Hematopoietic multipotent progenitor cell treated with erythropoietin and hydrocortisone succinate and interleukin-3 and kit ligand, for 17 days (in vitro differentiated cells): ENCODE measurements around the gene LITAFD.
"Not testable (repeated sequence)": the region's sequence is repeated elsewhere in the genome, so short reads cannot be mapped to it uniquely, and the experiment has no call there.

ENCODE experiments used
- DNase-seq: peaks from one replicate; pipeline ENCODE4 v3.0.0-alpha.2; 2015; ENCODE audit warnings: low spot score

LITAFD gene

GRCh38 chr16:8894736-8895334 is 12.7 kb downstream of the LITAFD start:
- no peak for DNase-seq

- no peak for DNase-seq
These were observed 16.6 kb downstream of the LITAFD start for GRCh38 chr16:8898660-8899318.

- DNase-seq = no peak
These were observed 17.7 kb downstream of the LITAFD start for GRCh38 chr16:8899709-8900317.

DNA sequence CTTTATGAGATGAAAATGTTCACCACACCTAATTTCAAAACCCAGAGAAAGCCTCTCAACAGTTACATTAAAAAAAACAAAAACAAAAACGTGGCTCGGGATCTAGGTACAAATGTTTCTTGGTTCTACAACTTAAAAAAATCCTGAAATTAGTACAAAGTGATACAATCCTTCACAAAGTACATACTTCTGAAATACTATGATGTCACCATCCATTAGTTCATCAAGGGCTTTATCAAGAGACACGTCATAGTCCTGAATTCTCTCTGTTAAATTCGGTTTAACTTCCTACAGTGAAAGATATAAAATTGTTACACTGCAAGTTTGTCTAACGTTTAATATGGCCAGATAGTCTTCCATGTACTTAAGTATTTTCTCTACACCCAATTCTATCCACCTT is 18.2 kb downstream of the LITAFD start:
- DNase-seq = no peak

GRCh38 chr16:8901320-8901861 is 19.2 kb downstream of the LITAFD start:
- no peak for DNase-seq

- no peak for DNase-seq
These were observed 20.9 kb downstream of the LITAFD start for GRCh38 chr16:8903004-8903403.

GRCh38 chr16:8904018-8904430 is 21.9 kb downstream of the LITAFD start:
- no peak for DNase-seq

GRCh38 chr16:8905168-8905762 is 23.1 kb downstream of the LITAFD start:
- DNase-seq = peak; percentile 63

DNA sequence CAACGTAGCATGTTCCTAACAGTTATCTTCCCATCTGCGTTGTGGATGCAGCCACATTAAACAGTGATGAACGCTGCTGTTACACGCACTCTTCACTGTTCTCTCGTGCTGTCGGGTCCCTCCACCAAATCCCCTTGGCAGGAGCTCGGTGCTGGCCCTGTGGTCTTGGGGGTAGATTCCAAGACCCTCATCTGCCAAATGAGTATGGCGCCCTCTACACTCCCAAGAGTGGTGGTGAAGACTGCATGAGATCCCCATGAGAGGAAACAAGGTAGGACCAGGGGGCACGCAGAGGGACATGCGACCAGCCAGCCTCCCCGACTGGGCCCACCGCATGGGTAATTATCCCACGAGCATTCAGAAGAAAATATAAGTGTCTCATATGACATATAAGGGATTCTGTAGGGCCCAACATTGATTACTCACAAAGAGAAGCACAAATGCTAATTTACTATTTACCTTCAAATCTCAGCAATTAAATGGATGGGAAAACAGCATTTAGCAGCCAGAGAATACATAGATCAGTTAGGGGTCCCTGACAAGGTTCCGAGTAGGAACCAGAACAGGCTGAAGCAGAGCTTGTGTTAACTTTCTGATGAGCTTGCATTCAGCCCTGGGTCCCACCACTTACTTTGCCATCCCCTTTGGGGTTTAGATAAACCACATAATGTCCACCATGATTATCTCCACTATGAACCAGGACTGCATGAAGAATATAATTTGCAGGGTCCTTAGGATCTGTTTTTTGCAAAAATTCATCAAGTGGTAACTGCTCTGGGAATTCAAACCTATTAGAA is 23.8 kb downstream of the LITAFD start:
- no peak for DNase-seq

DNA sequence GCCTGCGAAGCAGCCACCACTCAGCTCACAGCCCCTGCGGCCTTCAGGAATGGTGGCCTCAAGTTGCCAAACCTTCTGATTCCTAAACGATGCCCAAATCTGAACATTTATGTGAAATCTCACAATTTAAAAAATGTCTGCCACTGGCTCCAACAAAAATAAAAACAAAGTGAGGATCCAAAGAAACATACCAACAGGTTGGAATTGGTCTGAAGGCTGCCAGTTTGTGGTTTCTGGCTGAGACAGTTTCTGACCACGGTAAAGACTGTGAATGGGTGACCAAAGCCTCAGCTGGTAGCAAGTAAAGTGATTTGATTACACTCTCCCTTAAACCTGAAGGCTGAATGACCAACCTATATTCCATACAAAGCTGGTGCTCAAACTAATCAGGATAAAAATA is 24.9 kb downstream of the LITAFD start:
- no peak for DNase-seq

GRCh38 chr16:8908810-8909468 is 26.8 kb downstream of the LITAFD start:
- DNase-seq = no peak

GRCh38 chr16:8910811-8911210 is 28.7 kb downstream of the LITAFD start:
- no peak for DNase-seq

DNA sequence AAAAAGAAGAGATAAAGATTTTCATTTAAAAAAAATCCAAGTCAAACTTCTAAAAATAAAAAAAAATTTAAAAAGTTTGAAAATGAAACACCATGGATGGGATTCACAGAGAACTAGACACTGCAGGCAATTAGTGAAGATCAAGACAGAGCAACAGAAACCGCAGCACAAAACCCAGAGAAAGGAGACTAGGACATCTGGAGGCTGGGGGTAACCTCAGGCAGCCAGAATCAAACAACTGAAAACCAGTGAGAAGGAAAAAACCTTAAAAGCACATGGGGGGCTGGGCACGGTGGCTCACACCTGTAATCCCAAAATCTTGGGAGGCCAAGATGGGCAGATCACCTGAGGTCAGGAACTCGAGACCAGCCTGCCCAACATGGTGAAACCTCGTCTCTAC is 30.6 kb downstream of the LITAFD start:
- no peak for DNase-seq

- DNase-seq = no peak
These were observed 31.9 kb downstream of the LITAFD start for GRCh38 chr16:8914098-8914497.

GRCh38 chr16:8915722-8916301 is 33.7 kb downstream of the LITAFD start:
- no peak for DNase-seq

GRCh38 chr16:8916541-8917225 is 34.5 kb downstream of the LITAFD start:
- DNase-seq = no peak

- not testable (repeated sequence) for DNase-seq
These were observed 35.2 kb downstream of the LITAFD start for GRCh38 chr16:8917336-8917735.

GRCh38 chr16:8919089-8919933 is 37.2 kb downstream of the LITAFD start:
- no peak for DNase-seq

- DNase-seq = no peak
These were observed 37.8 kb downstream of the LITAFD start for GRCh38 chr16:8919934-8920462.
